ENCODE results near the gene ZNF507. TPM values are rescaled to one million over a fixed set of nuclear protein-coding genes. Genes with fewer than 3 reads are reported as not detected.

ZNF507 gene
- total RNA-seq, 1 donor from 2014 or later, result 22.4 TPM

- no peaks in the 10 kb centered on the region for H3K9me3 Mint-ChIP-seq (ENCODE audit: unreplicated experiment)
- DNase-seq (ENCODE audit: extremely low spot score, unreplicated experiment), result no peak
- H3K4me1 Mint-ChIP-seq (ENCODE audit: unreplicated experiment), result no peaks in the 10 kb centered on the region
- no peak overlapping the region for H3K27ac Mint-ChIP-seq (ENCODE audit: unreplicated experiment)
- no peaks in the 10 kb centered on the region for H3K27me3 Mint-ChIP-seq (ENCODE audit: unreplicated experiment)
- H3K4me3 Mint-ChIP-seq (ENCODE audit: unreplicated experiment), result no peak overlapping the region
- TF ChIP-seq CTCF (IDR thresholded peaks at IDR 0.05), result no peak
- peaks cover 37% of the 10 kb centered on the region for H3K36me3 Mint-ChIP-seq (ENCODE audit: unreplicated experiment)
These were observed 16.3 kb downstream of the ZNF507 start for GRCh38 chr19:32361574-32362317.

- no peak overlapping the region for H3K4me3 Mint-ChIP-seq (ENCODE audit: unreplicated experiment)
- no peaks in the 10 kb centered on the region for H3K27me3 Mint-ChIP-seq (ENCODE audit: unreplicated experiment)
- H3K4me1 Mint-ChIP-seq (ENCODE audit: unreplicated experiment), result no peaks in the 10 kb centered on the region
- H3K9me3 Mint-ChIP-seq (ENCODE audit: unreplicated experiment), result no peaks in the 10 kb centered on the region
- no peak overlapping the region for H3K27ac Mint-ChIP-seq (ENCODE audit: unreplicated experiment)
- DNase-seq (ENCODE audit: extremely low spot score, unreplicated experiment), result no peak
- peaks cover 43% of the 10 kb centered on the region for H3K36me3 Mint-ChIP-seq (ENCODE audit: unreplicated experiment)
- no peak for TF ChIP-seq CTCF (IDR thresholded peaks at IDR 0.05)
These were observed 16.9 kb downstream of the ZNF507 start for GRCh38 chr19:32362318-32362691.

- no peak for DNase-seq (ENCODE audit: extremely low spot score, unreplicated experiment)
- TF ChIP-seq CTCF (IDR thresholded peaks at IDR 0.05), result no peak
- H3K27ac Mint-ChIP-seq (ENCODE audit: unreplicated experiment), result no peak overlapping the region
These were observed 17.8 kb downstream of the ZNF507 start for GRCh38 chr19:32363175-32363574.

GRCh38 chr19:32363632-32364031, 18.2 kb downstream of the ZNF507 start:
- DNase-seq (ENCODE audit: extremely low spot score, unreplicated experiment), result no peak
- TF ChIP-seq CTCF (IDR thresholded peaks at IDR 0.05), result no peak
- no peak overlapping the region for H3K4me3 Mint-ChIP-seq (ENCODE audit: unreplicated experiment)
- peaks cover 53% of the 10 kb centered on the region for H3K36me3 Mint-ChIP-seq (ENCODE audit: unreplicated experiment)
- peaks cover 1% of the 10 kb centered on the region for H3K4me1 Mint-ChIP-seq (ENCODE audit: unreplicated experiment)
- H3K9me3 Mint-ChIP-seq (ENCODE audit: unreplicated experiment), result no peaks in the 10 kb centered on the region
- H3K27ac Mint-ChIP-seq (ENCODE audit: unreplicated experiment), result no peak overlapping the region
- no peaks in the 10 kb centered on the region for H3K27me3 Mint-ChIP-seq (ENCODE audit: unreplicated experiment)

More at GRCh38 chr19:32363175-32363574, 17.8 kb downstream of the ZNF507 start:
- Mint-ChIP-seq H3K36me3 (ENCODE audit: unreplicated experiment) (peaks cover 51% of the 10 kb centered on the region), H3K9me3 (ENCODE audit: unreplicated experiment) (no peaks in the 10 kb centered on the region), H3K27me3 (ENCODE audit: unreplicated experiment) (no peaks in the 10 kb centered on the region), H3K4me3 (ENCODE audit: unreplicated experiment) (no peak overlapping the region), H3K4me1 (ENCODE audit: unreplicated experiment) (no peaks in the 10 kb centered on the region)

- DNase-seq (ENCODE audit: extremely low spot score, unreplicated experiment), result no peak
- no peak overlapping the region for H3K4me3 Mint-ChIP-seq (ENCODE audit: unreplicated experiment)
- H3K27me3 Mint-ChIP-seq (ENCODE audit: unreplicated experiment), result no peaks in the 10 kb centered on the region
- TF ChIP-seq CTCF (IDR thresholded peaks at IDR 0.05), result no peak
- H3K9me3 Mint-ChIP-seq (ENCODE audit: unreplicated experiment), result no peaks in the 10 kb centered on the region
- peaks cover 53% of the 10 kb centered on the region for H3K36me3 Mint-ChIP-seq (ENCODE audit: unreplicated experiment)
- H3K4me1 Mint-ChIP-seq (ENCODE audit: unreplicated experiment), result peaks cover 1% of the 10 kb centered on the region
- H3K27ac Mint-ChIP-seq (ENCODE audit: unreplicated experiment), result no peak overlapping the region
These were observed 18.6 kb downstream of the ZNF507 start for GRCh38 chr19:32364040-32364439.
